Measurements from ENCODE around the gene AGXT.

DNA sequence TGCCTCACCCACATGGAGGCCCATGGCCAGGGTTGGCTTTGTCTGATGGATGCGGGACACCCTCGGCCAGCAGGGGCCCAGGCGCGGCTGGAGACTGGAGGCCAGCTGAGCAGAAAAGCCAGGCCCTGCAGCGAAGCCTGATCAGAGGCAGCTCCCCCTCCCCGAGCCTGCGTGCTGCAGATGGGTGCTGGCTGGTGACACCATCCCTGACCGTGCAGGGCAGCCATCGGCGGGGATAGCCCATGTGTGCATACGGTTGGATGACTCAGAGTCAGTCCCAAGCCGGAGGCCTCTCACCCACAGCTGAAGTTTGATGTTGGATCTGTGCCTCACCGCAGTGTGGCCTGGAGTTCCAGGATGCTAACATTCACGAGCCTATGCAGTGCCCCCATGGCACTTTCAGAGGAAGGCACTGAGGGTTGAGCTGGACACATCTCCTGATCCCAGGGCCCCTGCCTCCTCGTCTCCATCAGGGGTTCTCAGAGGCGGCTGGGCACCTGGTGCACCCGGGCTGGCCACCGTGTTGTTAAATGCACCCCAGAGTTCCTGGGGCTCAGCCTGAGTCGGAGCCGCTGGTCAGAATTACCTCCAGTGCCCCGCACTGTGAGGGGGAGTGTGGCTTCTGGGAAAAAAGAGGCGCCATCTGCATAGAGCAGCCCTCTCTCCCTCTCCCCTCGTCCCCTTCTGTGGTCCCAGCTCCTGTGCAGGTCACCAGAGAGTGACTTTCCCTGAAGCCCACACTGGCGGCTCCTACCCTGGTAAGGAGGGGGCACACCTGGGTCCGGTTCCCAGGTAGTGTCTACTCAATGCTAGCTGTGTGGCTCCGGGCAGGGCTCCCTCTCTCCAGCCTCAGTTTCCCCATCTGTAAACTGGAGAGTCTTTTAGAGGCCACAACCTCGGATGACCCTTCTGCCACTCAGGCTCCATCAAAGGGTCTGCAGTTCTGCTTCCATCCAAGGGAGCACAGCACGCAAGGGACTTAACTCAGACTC is 29.2 kb upstream of the AGXT start:
- TF ChIP-seq EZH2 (IDR thresholded peaks at IDR 0.05; ENCODE audit: borderline replicate concordance, low read length) (no peak), CTCF (IDR thresholded peaks at IDR 0.05; ENCODE audit: low read length) (no peak)

All from OCI-LY1 (cell line).